Measurements from ENCODE around the gene KIF6.

DNA sequence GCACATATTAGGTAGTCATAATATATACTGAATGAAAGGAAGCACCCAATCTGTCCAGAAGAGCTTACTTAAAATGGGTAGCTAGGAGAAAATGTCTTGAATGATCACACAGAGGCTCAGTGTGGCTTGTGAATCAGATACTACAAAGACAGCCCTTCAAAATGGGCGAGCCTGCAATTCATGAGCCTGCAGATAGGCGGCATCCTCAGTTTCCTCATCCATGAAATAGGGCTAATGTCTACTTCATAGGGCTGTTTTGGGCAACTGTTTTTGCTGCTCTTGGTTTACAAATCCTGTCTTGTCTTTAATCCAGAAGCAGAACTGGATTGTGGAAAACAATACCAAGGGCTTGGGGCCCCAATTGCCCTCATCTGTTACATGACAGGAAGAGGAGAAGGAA, 273.4 kb downstream of the KIF6 start:
- no peak for TF ChIP-seq CTCF (IDR thresholded peaks at IDR 0.05)
- no peak for TF ChIP-seq POLR2AphosphoS5 (IDR thresholded peaks at IDR 0.05; ENCODE audit: insufficient read depth in 1 of 2, low read depth in 1 of 2)
- no peak for TF ChIP-seq POLR2A (IDR thresholded peaks at IDR 0.05)
